HEK293 (cell line): ENCODE measurements around the gene NXPH4.

Experiments used
- CTCF ChIA-PET: fragments of 350-600 bp; formaldehyde crosslinking; extraction: SDS; loops from one replicate; lab custom pipeline; 2021; ENCODE audit warnings: antibody characterized with exemption; lab: Yijun Ruan, JAX
- POLR2A ChIA-PET: fragments of 300-600 bp; formaldehyde crosslinking; extraction: SDS; loops from one replicate; lab custom pipeline; 2020; ENCODE audit warnings: antibody characterized with exemption, inconsistent platforms; lab: Yijun Ruan, JAX
- H3K27ac ChIP-seq: fragments of 200-500 bp; sonication (Bioruptor generic); 2 replicates; pipeline ENCODE4 v1.5.1; 2014; ENCODE audit warnings: low read depth, low read length, control low read depth, inconsistent platforms; ENCODE audit errors: extremely low read depth
- H3K36me3 ChIP-seq, 2 experiments: fragments of 200-500 bp in 1 of 2; sonication (Bioruptor generic) in 1 of 2; 1 replicate in 1 of 2; 2 replicates in 1 of 2; pipeline ENCODE4 v1.5.1; 2014 to 2017; ENCODE audit warnings: inconsistent platforms in 2 of 2, low read length in 2 of 2; ENCODE audit not compliant: control insufficient read depth in 2 of 2, insufficient read depth in 1 of 2
- H3K4me1 ChIP-seq: fragments of 200-500 bp; sonication (Bioruptor generic); 2 replicates; pipeline ENCODE4 v1.5.1; 2014; ENCODE audit warnings: mild to moderate bottlenecking, low read length, inconsistent platforms; ENCODE audit not compliant: control insufficient read depth, insufficient read depth
- H3K4me3 ChIP-seq: 2 replicates; pipeline ENCODE4 v1.5.1; 2011; ENCODE audit warnings: low read depth, mild to moderate bottlenecking, control low read depth, low read length, moderate library complexity
- H3K9me3 ChIP-seq: fragments of 200-500 bp; sonication (Bioruptor generic); 2 replicates; pipeline ENCODE4 v1.5.1; 2014; ENCODE audit warnings: low read depth, low read length, inconsistent platforms; ENCODE audit not compliant: control insufficient read depth, insufficient read depth
- BCL6B ChIP-seq: fragments of 450-650 bp; formaldehyde crosslinking; IDR thresholded peaks from 2 replicates; pipeline ENCODE4 v1.5.1; 2017; ENCODE audit warnings: missing biosample characterization, missing genetic modification characterization
- EGR2 ChIP-seq: fragments of 450-650 bp; formaldehyde crosslinking; IDR thresholded peaks from 2 replicates; pipeline ENCODE4 v1.5.1; 2016; ENCODE audit warnings: low read depth, missing biosample characterization, missing genetic modification characterization
- GLIS2 ChIP-seq: fragments of 450-650 bp; formaldehyde crosslinking; IDR thresholded peaks from 2 replicates; pipeline ENCODE4 v1.5.1; 2016; ENCODE audit warnings: missing biosample characterization, missing genetic modification characterization
- KLF1 ChIP-seq: fragments of 450-650 bp; formaldehyde crosslinking; IDR thresholded peaks from 2 replicates; pipeline ENCODE4 v1.5.1; 2016; ENCODE audit warnings: missing biosample characterization, missing genetic modification characterization
- KLF9 ChIP-seq: fragments of 450-650 bp; formaldehyde crosslinking; IDR thresholded peaks from 2 replicates; pipeline ENCODE4 v1.5.1; 2016; ENCODE audit warnings: missing biosample characterization, missing genetic modification characterization, low read depth
- PATZ1 ChIP-seq: fragments of 450-650 bp; formaldehyde crosslinking; IDR thresholded peaks from 2 replicates; pipeline ENCODE4 v1.5.1; 2016; ENCODE audit warnings: missing biosample characterization, missing genetic modification characterization
- PRDM4 ChIP-seq: fragments of 450-650 bp; formaldehyde crosslinking; IDR thresholded peaks from 2 replicates; pipeline ENCODE4 v1.5.1; 2017; ENCODE audit warnings: missing biosample characterization, missing genetic modification characterization
- SCRT1 ChIP-seq: fragments of 450-650 bp; formaldehyde crosslinking; IDR thresholded peaks from 2 replicates; pipeline ENCODE4 v1.5.1; 2016; ENCODE audit warnings: missing biosample characterization, missing genetic modification characterization, borderline replicate concordance
- SP2 ChIP-seq: fragments of 450-650 bp; formaldehyde crosslinking; IDR thresholded peaks from 2 replicates; pipeline ENCODE4 v1.5.1; 2016; ENCODE audit warnings: missing biosample characterization, missing genetic modification characterization
- ZBTB17 ChIP-seq: fragments of 450-650 bp; formaldehyde crosslinking; IDR thresholded peaks from 2 replicates; pipeline ENCODE4 v1.5.1; 2016; ENCODE audit warnings: missing biosample characterization, missing genetic modification characterization
- ZFHX2 ChIP-seq: fragments of 450-650 bp; formaldehyde crosslinking; conservative IDR thresholded peaks from 2 replicates; pipeline ENCODE4 v1.5.1; 2016; ENCODE audit warnings: missing biosample characterization, missing genetic modification characterization
- ZNF24 ChIP-seq: fragments of 450-650 bp; formaldehyde crosslinking; IDR thresholded peaks from 2 replicates; pipeline ENCODE4 v1.5.1; 2016; ENCODE audit warnings: missing biosample characterization, missing genetic modification characterization
- ZNF341 ChIP-seq: fragments of 450-650 bp; formaldehyde crosslinking; IDR thresholded peaks from 2 replicates; pipeline ENCODE4; 2016; ENCODE audit warnings: low read depth, missing biosample characterization, missing genetic modification characterization
- ZNF366 ChIP-seq: fragments of 450-650 bp; formaldehyde crosslinking; conservative IDR thresholded peaks from 2 replicates; pipeline ENCODE4 v1.5.1; 2016; ENCODE audit warnings: missing biosample characterization, missing genetic modification characterization
- ZNF513 ChIP-seq: fragments of 450-650 bp; IDR thresholded peaks from 2 replicates; pipeline ENCODE4 v1.5.1; 2018; ENCODE audit warnings: missing biosample characterization, missing genetic modification characterization
- ZNF530 ChIP-seq: fragments of 450-650 bp; formaldehyde crosslinking; IDR thresholded peaks from 2 replicates; pipeline ENCODE4 v1.5.1; 2016; ENCODE audit warnings: low read depth, missing biosample characterization, missing genetic modification characterization
- ZNF600 ChIP-seq: fragments of 450-650 bp; formaldehyde crosslinking; IDR thresholded peaks from 2 replicates; pipeline ENCODE4 v1.5.1; 2016; ENCODE audit warnings: missing biosample characterization, missing genetic modification characterization
- TF ChIP-seq, protein P1 (sequence below): fragments of 450-650 bp; formaldehyde crosslinking; IDR thresholded peaks from 2 replicates; pipeline ENCODE4 v1.5.1; 2017; ENCODE audit warnings: missing biosample characterization, missing genetic modification characterization

NXPH4 gene

GRCh38 chr12:57226588-57227314 lies 10.2 kb downstream of the NXPH4 start:
- H3K36me3 ChIP-seq: peaks cover 0 to 12% of the 10 kb centered on the region in 2 experiments; a peak in 1 of 3 replicates
- TF ChIP-seq EGR2 (tag by site-specific recombination): peak; percentile 89
- peak; percentile 19; the same call in 1 of the 2 replicates for TF ChIP-seq KLF9 (tag by site-specific recombination)
- TF ChIP-seq BCL6B (tag by site-specific recombination): no peak
- TF ChIP-seq GLIS2 (tag by site-specific recombination): 0 out of 2 replicates have a peak, but pooled peaks have one; percentile 19
- peak; percentile 48 for TF ChIP-seq SP2 (tag by site-specific recombination)
- no peak for TF ChIP-seq SCRT1 (tag by site-specific recombination)
- peak; percentile 60; the same call in 1 of the 2 replicates for TF ChIP-seq PATZ1 (tag by site-specific recombination)
- peak; percentile 38; the same call in 1 of the 2 replicates for TF ChIP-seq KLF1
- TF ChIP-seq ZNF24 (tag by site-specific recombination): no peak
- peak; percentile 95 for TF ChIP-seq ZBTB17 (tag by site-specific recombination)
- TF ChIP-seq, protein P1, sequence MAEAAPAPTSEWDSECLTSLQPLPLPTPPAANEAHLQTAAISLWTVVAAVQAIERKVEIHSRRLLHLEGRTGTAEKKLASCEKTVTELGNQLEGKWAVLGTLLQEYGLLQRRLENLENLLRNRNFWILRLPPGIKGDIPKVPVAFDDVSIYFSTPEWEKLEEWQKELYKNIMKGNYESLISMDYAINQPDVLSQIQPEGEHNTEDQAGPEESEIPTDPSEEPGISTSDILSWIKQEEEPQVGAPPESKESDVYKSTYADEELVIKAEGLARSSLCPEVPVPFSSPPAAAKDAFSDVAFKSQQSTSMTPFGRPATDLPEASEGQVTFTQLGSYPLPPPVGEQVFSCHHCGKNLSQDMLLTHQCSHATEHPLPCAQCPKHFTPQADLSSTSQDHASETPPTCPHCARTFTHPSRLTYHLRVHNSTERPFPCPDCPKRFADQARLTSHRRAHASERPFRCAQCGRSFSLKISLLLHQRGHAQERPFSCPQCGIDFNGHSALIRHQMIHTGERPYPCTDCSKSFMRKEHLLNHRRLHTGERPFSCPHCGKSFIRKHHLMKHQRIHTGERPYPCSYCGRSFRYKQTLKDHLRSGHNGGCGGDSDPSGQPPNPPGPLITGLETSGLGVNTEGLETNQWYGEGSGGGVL: peak; percentile 58
- TF ChIP-seq ZNF366: 0 out of 2 replicates have a peak, but pooled peaks have one; percentile 22
- TF ChIP-seq ZFHX2: peak; percentile 92
- TF ChIP-seq ZNF341: no peak
- TF ChIP-seq, all 188 proteins: peak for 10
- no peak overlapping the region; the same call in 1 of the 2 replicates for H3K4me3 ChIP-seq
- H3K27ac ChIP-seq: no peak overlapping the region
- CTCF ChIA-PET: interaction anchor here (0.6 to 23.3 kb wide), 5 partner anchors 11 to 232 kb away, joined by 3 to 628 read pairs (median 5); partner anchors contain the start of genes GLI1 and NXPH4
- H3K4me1 ChIP-seq: peaks cover 7% of the 10 kb centered on the region
- POLR2A ChIA-PET: interaction anchor here (0.7 to 2.7 kb wide), 5 partner anchors 9 to 99 kb away, joined by 3 to 16 read pairs (median 4); partner anchors contain the start of gene LRP1
- no peaks in the 10 kb centered on the region for H3K9me3 ChIP-seq

DNA sequence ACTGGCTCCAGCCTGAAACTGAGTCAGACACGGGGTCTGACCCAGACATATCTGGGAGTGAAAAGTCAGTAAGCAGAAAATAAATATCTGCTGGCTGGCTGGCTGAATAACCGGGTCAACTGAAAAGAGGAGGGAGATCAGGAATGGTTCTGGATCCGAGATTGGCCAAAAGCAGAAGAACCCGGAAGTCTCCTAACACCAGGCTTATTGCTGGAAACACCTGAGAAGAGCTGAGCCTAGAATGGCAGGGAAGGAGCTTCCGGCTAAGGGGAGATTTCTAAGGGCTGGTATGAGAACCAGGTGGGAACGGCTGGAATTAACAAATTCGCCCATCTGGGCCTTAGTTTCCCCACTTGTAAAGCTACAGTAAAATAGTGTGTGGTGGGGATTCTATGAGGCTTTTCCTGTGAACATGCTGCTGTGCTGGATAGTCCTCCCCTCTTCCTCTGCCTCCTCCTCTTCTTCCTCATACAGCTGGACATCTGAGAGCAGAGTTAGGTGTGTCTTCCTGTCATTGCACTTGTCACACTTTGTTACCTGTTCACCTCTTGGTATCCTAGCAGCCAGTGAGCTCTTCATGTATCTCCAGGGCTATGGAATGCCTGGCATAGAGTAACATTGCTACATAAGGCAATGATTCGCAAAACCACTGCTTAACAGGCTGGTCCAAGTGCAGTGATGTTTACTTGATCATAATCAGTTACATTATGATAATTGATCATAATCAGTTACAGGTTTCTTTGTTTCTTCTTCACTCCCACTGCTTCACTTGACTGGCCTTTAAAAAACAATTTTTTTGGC lies 10.9 kb downstream of the NXPH4 start:
- Histone ChIP-seq H3K9me3 (no peaks in the 10 kb centered on the region), H3K27ac (no peak overlapping the region)
- TF ChIP-seq ZNF530 (tag by site-specific recombination) (no peak), ZNF600 (peak; percentile 38), ZNF513 (tag by site-specific recombination) (peak; percentile 80), PRDM4 (tag by site-specific recombination) (0 out of 2 replicates have a peak, but pooled peaks have one; percentile 17)
- TF ChIP-seq, all 188 proteins: peak for 3
- ChIA-PET POLR2A (interaction anchor here (0.5 to 2.7 kb wide), 7 partner anchors 8 to 940 kb away, joined by 3 to 16 read pairs (median 4); partner anchors contain the start of gene LRP1), CTCF (interaction anchor here (0.6 to 23.3 kb wide), 5 partner anchors 11 to 231 kb away, joined by 4 to 628 read pairs (median 5); partner anchors contain the start of genes GLI1, INHBE and NXPH4)
- H3K4me1 ChIP-seq: peaks cover 7% of the 10 kb centered on the region
- H3K4me3 ChIP-seq: no peak overlapping the region
- H3K36me3 ChIP-seq: peaks cover 0 to 19% of the 10 kb centered on the region in 2 experiments; a peak in 1 of 3 replicates
